Liver (tissue), 3 donors: Measurements from ENCODE around the gene EXOC6B.

Source experiments
- CTCF ChIP-seq: fragments of 150-350 bp; IDR thresholded peaks from 2 replicates; pipeline ENCODE4 v1.5.1; 2017; ENCODE audit warnings: improper control_type of control experiment, low read depth, low read length; ENCODE audit not compliant: missing input control
- EGR1 ChIP-seq, 2 donors: IDR thresholded peaks; 2 replicates each; pipeline ENCODE4 v1.6.1; 2016 to 2018; ENCODE audit warnings: antibody characterized with exemption in 2 of 2, low read depth in 2 of 2
- FOXA1 ChIP-seq: IDR thresholded peaks from 2 replicates; pipeline ENCODE4 v1.6.1; 2016; ENCODE audit warnings: antibody characterized with exemption
- GABPA ChIP-seq, 2 donors: IDR thresholded peaks in 1 of 2; conservative IDR thresholded peaks in 1 of 2; 2 replicates each; pipeline ENCODE4 v1.6.1; 2016; ENCODE audit warnings: antibody characterized with exemption in 2 of 2, mild to moderate bottlenecking in 1 of 2, moderate library complexity in 1 of 2
- JUND ChIP-seq, 2 donors: IDR thresholded peaks; 2 replicates each; pipeline ENCODE4 v1.6.1; 2016; ENCODE audit warnings: antibody characterized with exemption in 2 of 2
- MAX ChIP-seq: IDR thresholded peaks from 2 replicates; pipeline ENCODE4 v1.6.1; 2016; ENCODE audit warnings: antibody characterized with exemption
- RXRA ChIP-seq, 2 donors: IDR thresholded peaks; 2 replicates each; pipeline ENCODE4 v1.6.1; 2017 to 2018; ENCODE audit warnings: antibody characterized with exemption in 2 of 2, mild to moderate bottlenecking in 1 of 2
- SP1 ChIP-seq: IDR thresholded peaks from 2 replicates; pipeline ENCODE4 v1.6.1; 2018; ENCODE audit warnings: antibody characterized with exemption, mild to moderate bottlenecking
- TAF1 ChIP-seq: conservative IDR thresholded peaks from 2 replicates; pipeline ENCODE4 v1.6.1; 2016; ENCODE audit warnings: antibody characterized with exemption, mild to moderate bottlenecking
- YY1 ChIP-seq: IDR thresholded peaks from 2 replicates; pipeline ENCODE4 v1.6.1; 2016; ENCODE audit warnings: antibody characterized with exemption, mild to moderate bottlenecking
- ZBTB33 ChIP-seq: IDR thresholded peaks from 2 replicates; pipeline ENCODE4 v1.6.1; 2016; ENCODE audit warnings: antibody characterized with exemption
- donor health status: healthy.
- donor health status: healthy.

- TF ChIP-seq CTCF (no peak), FOXA1 (no peak), YY1 (no peak), TAF1 (no peak), JUND (IDR thresholded peaks at IDR 0.05) (no peak), RXRA (IDR thresholded peaks at IDR 0.05) (no peak), ZBTB33 (no peak), SP1 (no peak), MAX (no peak), GABPA (IDR thresholded peaks at IDR 0.05 in 1 of 2, conservative IDR thresholded peaks at IDR 0.05 in 1 of 2) (no peak), EGR1 (IDR thresholded peaks at IDR 0.05; ENCODE audit: low read depth in 2 of 2) (no peak)
These were observed 17.5 kb upstream of the EXOC6B start for GRCh38 chr2:72843301-72843700.
